Measurements from ENCODE around the gene GSTM1.

DNA sequence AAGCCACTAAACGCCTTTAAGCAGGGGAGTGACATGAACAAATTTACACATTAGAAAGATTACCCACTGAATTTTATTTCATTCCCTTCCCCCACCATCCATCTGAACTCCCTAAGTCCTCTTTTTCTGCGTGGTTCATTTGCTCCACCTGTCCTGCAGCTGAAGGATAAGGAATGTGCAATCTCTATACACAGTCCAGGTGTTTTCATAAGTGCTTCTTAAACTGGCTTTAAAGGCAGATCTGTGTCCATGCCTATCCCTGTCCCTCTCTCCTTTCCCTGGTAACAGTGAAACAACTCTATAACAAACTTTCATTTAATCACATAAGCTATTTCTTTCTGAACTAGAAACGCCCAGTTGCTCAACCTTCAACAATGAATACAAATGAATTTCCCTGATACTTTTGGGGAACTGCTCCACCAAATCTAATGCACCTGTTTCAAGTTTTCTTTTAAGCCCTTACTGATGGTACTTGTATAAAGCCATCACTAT is 44.8 kb downstream of the GSTM1 start:
- TF ChIP-seq, protein P1, sequence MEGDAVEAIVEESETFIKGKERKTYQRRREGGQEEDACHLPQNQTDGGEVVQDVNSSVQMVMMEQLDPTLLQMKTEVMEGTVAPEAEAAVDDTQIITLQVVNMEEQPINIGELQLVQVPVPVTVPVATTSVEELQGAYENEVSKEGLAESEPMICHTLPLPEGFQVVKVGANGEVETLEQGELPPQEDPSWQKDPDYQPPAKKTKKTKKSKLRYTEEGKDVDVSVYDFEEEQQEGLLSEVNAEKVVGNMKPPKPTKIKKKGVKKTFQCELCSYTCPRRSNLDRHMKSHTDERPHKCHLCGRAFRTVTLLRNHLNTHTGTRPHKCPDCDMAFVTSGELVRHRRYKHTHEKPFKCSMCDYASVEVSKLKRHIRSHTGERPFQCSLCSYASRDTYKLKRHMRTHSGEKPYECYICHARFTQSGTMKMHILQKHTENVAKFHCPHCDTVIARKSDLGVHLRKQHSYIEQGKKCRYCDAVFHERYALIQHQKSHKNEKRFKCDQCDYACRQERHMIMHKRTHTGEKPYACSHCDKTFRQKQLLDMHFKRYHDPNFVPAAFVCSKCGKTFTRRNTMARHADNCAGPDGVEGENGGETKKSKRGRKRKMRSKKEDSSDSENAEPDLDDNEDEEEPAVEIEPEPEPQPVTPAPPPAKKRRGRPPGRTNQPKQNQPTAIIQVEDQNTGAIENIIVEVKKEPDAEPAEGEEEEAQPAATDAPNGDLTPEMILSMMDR (IDR thresholded peaks at IDR 0.05) = no peak
- no peak for TF ChIP-seq POLR2A (IDR thresholded peaks at IDR 0.05)

Data from Peyer's patch (tissue), 4 donors.